Measurements from ENCODE around the gene GLRX3. TPM values are rescaled to one million over a fixed set of nuclear protein-coding genes. Genes with fewer than 3 reads are reported as not detected.
A peak's percentile ranks its signal among the peaks of the same experiment; 100 is the strongest.

Gene GLRX3
- total RNA-seq, 1 donor from 2014 or later = 111 TPM

DNA sequence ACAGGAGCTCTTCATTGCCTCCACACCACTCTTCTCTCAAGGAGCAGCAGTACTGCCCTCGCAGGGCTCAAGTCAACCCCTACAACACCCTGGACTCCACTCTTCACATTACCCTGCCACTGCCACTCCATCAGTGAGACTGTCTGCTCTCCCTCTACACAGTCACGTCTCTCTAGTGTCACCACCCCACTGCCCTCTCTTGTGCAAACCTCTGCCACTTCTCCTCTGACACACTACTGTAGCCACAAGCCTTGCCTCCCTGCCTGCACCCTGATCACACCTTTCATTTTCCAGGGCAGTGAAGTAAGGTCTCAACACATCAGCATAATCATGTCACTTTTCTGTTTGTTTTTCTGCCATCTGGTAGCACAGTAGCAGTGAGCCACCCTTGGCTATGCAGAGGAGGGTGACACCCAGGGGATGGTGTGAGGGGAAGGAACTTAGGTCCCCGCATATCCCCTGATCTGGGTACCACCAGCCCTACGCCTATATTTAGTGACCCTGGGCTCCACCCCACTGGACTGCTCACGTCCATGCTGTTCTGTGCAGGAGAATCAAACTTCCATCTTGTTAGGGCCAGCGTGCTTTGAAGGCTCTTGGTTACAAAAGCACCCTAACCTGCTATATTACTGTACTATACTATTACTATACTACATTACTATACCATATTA, 27.1 kb upstream of the GLRX3 start:
- no peak for DNase-seq (ENCODE audit: low spot score)
- Mint-ChIP-seq H3K9me3 (ENCODE audit: unreplicated experiment) (no peaks in the 10 kb centered on the region), H3K27ac (ENCODE audit: unreplicated experiment) (no peak overlapping the region), H3K4me3 (ENCODE audit: unreplicated experiment) (peak overlapping the region; percentile 6), H3K36me3 (ENCODE audit: low read depth, unreplicated experiment) (peaks cover 10% of the 10 kb centered on the region), H3K4me1 (ENCODE audit: unreplicated experiment) (peaks cover 17% of the 10 kb centered on the region), H3K27me3 (ENCODE audit: unreplicated experiment) (peaks cover 10% of the 10 kb centered on the region)
- TF ChIP-seq, protein P1, sequence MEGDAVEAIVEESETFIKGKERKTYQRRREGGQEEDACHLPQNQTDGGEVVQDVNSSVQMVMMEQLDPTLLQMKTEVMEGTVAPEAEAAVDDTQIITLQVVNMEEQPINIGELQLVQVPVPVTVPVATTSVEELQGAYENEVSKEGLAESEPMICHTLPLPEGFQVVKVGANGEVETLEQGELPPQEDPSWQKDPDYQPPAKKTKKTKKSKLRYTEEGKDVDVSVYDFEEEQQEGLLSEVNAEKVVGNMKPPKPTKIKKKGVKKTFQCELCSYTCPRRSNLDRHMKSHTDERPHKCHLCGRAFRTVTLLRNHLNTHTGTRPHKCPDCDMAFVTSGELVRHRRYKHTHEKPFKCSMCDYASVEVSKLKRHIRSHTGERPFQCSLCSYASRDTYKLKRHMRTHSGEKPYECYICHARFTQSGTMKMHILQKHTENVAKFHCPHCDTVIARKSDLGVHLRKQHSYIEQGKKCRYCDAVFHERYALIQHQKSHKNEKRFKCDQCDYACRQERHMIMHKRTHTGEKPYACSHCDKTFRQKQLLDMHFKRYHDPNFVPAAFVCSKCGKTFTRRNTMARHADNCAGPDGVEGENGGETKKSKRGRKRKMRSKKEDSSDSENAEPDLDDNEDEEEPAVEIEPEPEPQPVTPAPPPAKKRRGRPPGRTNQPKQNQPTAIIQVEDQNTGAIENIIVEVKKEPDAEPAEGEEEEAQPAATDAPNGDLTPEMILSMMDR (IDR thresholded peaks at IDR 0.05; ENCODE audit: unreplicated experiment) = no peak

DNA sequence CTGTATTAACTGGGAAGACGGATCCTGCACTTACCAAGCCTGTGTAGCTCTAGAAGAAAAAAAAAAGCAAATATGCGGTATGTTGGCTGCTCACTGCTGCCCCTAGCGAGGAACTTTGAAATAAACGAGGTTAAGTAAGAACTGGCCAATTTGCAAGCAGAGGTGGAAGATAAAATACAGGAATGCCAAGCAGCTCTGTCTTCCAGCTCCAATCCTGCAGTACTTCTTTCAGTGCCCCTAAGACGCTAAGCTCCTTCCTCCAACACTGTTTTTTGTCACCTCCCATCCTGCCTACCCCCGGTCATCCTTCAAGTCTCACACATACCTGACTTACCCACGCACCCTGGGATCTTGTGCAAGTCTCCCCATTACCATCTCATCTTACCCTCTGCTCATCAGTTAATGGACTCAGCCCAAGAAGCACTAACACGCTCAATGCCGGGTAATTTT, 26.4 kb upstream of the GLRX3 start:
- TF ChIP-seq, protein P1 (IDR thresholded peaks at IDR 0.05; ENCODE audit: unreplicated experiment) = peak; percentile 86
- peak overlapping the region; percentile 70 for H3K27ac Mint-ChIP-seq (ENCODE audit: unreplicated experiment)
- peak; percentile 75 for DNase-seq (ENCODE audit: low spot score)
- H3K4me3 Mint-ChIP-seq (ENCODE audit: unreplicated experiment) = peak overlapping the region; percentile 91
- no peaks in the 10 kb centered on the region for H3K9me3 Mint-ChIP-seq (ENCODE audit: unreplicated experiment)
- peaks cover 17% of the 10 kb centered on the region for H3K4me1 Mint-ChIP-seq (ENCODE audit: unreplicated experiment)
- peaks cover 10% of the 10 kb centered on the region for H3K36me3 Mint-ChIP-seq (ENCODE audit: low read depth, unreplicated experiment)
- H3K27me3 Mint-ChIP-seq (ENCODE audit: unreplicated experiment) = peaks cover 10% of the 10 kb centered on the region

DNA sequence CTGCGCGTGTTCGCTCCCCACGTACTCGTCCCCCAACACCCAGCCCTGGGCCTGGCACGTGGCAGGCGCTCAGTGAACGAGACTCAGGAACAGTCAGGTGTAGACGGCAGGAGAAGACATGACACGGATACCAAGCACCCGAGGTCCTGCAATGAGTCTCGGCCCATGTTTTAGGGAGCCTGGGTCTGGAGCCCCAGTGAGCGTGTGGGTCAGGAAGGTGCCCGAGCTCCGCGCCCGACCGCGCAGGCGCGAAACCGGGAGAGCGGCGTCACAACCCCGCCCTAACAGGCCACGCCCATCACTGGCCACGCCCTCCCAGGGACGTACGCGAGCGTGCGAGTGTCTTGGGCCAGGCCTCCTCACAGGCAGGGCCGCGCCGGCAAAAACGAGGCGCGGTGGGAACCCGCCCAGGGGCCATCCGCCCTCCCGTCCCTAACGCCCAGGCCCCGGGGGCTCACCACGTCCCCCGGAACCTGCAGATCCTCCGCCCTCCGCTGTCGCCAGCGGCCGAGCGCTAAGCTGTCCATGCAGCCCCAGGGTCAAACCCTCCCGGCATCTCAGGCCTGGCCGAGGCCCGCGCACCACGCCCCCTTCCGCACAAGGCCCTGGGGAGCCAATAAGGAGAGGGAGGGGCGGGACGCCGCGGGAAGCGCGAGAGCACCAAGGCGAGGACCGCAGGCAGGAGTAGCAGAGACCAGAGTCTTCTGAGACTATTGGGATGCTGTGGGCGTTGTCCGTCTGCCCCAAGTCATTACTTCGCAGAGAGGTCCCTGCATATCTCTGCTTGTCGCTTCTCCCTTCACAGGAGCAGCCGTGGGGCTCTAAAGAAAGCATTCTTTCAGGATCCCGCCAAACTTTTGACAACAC, 25.7 kb upstream of the GLRX3 start, which contains the start of gene C10orf143:
Gene C10orf143 (minus strand): TSS at position 585 of the 867 bp plus-strand sequence. CDS start 58 bp downstream, at position 527.
- peaks cover 10% of the 10 kb centered on the region for H3K27me3 Mint-ChIP-seq (ENCODE audit: unreplicated experiment)
- H3K9me3 Mint-ChIP-seq (ENCODE audit: unreplicated experiment) = no peaks in the 10 kb centered on the region
- H3K4me3 Mint-ChIP-seq (ENCODE audit: unreplicated experiment) = peak within 1 kb of the TSS; percentile 95
- H3K4me1 Mint-ChIP-seq (ENCODE audit: unreplicated experiment) = peaks cover 17% of the 10 kb centered on the region
- TF ChIP-seq, protein P1 (IDR thresholded peaks at IDR 0.05; ENCODE audit: unreplicated experiment) = no peak
- DNase-seq (ENCODE audit: low spot score) = peak; percentile 98
- H3K27ac Mint-ChIP-seq (ENCODE audit: unreplicated experiment) = peak within 1 kb of the TSS; percentile 72
- peaks cover 10% of the 10 kb centered on the region for H3K36me3 Mint-ChIP-seq (ENCODE audit: low read depth, unreplicated experiment)

DNA sequence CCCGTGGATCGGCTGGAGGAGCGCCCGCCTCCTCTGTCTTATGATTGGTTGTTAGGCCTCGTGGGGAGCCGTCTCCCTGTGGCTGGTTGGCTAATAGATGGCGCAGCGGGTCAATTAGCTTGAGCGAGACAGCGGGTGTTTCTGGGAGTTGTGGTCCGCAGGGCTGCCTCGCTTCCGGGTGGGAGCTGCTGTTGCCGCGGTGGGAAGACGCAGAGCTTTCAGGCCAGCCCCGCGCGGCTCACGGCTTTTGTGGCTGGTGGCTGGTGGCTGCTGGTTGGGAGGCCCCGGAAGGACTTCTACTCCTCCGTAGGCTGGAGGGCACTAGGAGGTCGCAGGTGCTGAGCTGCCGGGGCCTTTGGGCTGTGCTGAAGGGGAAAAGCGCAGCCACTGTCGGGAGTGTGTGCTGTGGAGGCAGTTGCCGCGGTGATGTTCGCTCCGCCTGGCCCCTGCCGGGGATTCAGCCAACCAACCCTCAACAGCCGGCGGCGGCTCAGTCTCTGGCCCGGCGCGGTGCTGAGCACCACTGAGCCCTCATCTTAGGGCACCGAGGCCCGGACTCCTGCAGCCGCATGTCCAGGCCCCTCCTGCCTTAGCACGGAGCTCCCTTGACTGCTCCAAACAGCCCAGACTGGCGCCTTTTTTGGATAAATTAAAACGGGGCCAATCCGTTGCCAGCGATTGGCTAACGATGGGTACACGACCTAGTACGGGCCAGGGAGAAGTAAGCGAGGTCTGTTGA, 24.9 kb upstream of the GLRX3 start:
- DNase-seq (ENCODE audit: low spot score) = peak; percentile 89
- Mint-ChIP-seq H3K4me1 (ENCODE audit: unreplicated experiment) (peaks cover 14% of the 10 kb centered on the region), H3K36me3 (ENCODE audit: low read depth, unreplicated experiment) (peaks cover 10% of the 10 kb centered on the region), H3K27ac (ENCODE audit: unreplicated experiment) (peak overlapping the region; percentile 72), H3K27me3 (ENCODE audit: unreplicated experiment) (peaks cover 10% of the 10 kb centered on the region), H3K4me3 (ENCODE audit: unreplicated experiment) (peak overlapping the region; percentile 95), H3K9me3 (ENCODE audit: unreplicated experiment) (peaks cover 3% of the 10 kb centered on the region)
- TF ChIP-seq, protein P1 (IDR thresholded peaks at IDR 0.05; ENCODE audit: unreplicated experiment) = no peak
